A673 (cell line): ENCODE data around the gene ASAP2. TPM values are rescaled to one million over a fixed set of nuclear protein-coding genes. Genes with fewer than 3 reads are reported as not detected.

Experiments used
- BruUV-seq: library from RNA; stranded (reverse); fragments of 400-500 nt; replicated peaks from 2 replicates; lab custom pipeline; 2021; lab: Mats Ljungman, UMichigan
- CTCF ChIA-PET: fragments of 300-600 bp; sonication (Branson Sonifier 250); formaldehyde crosslinking; loops from one replicate; lab custom pipeline; 2022; ENCODE audit warnings: antibody characterized with exemption; lab: Charles Lee
- POLR2A ChIA-PET: fragments of 300-600 bp; sonication (Branson Sonifier 250); formaldehyde crosslinking; loops from one replicate; lab custom pipeline; 2022; ENCODE audit warnings: antibody characterized with exemption; ENCODE audit not compliant: low non-redundant PET; lab: Charles Lee
- DNase-seq: peaks from one replicate; pipeline ENCODE4 v3.0.0-alpha.2; 2015; ENCODE audit warnings: low spot score
- H3K27ac ChIP-seq: fragments of 200-600 bp; sonication (generic); 2 replicates; pipeline ENCODE4 v1.5.1; 2016; ENCODE audit warnings: mixed run types, low read depth, mild to moderate bottlenecking, mixed read lengths, antibody characterized with exemption, low read length; ENCODE audit not compliant: poor library complexity, severe bottlenecking
- H3K27me3 ChIP-seq: fragments of 200-600 bp; sonication (generic); replicated peaks from 2 replicates; pipeline ENCODE4 v1.6.1; 2017; ENCODE audit warnings: mixed run types, low read depth, mild to moderate bottlenecking, mixed read lengths, antibody characterized with exemption, low read length; ENCODE audit not compliant: insufficient read depth, poor library complexity
- H3K36me3 ChIP-seq: fragments of 200-600 bp; sonication (generic); 2 replicates; pipeline ENCODE4 v1.6.1; 2016; ENCODE audit warnings: mixed run types, mild to moderate bottlenecking, mixed read lengths, antibody characterized with exemption, low read length; ENCODE audit not compliant: insufficient read depth, poor library complexity, severe bottlenecking
- H3K4me1 ChIP-seq: fragments of 200-600 bp; sonication (generic); 2 replicates; pipeline ENCODE4 v1.6.1; 2017; ENCODE audit warnings: mixed run types, mild to moderate bottlenecking, mixed read lengths, antibody characterized with exemption, low read length; ENCODE audit not compliant: insufficient read depth, poor library complexity, severe bottlenecking
- H3K4me3 ChIP-seq: fragments of 200-600 bp; sonication (generic); 2 replicates; pipeline ENCODE4 v1.5.1; 2016; ENCODE audit warnings: low read depth, mixed run types, mild to moderate bottlenecking, mixed read lengths, low read length; ENCODE audit not compliant: poor library complexity, severe bottlenecking
- H3K9me3 ChIP-seq: fragments of 200-600 bp; sonication (generic); 2 replicates; pipeline ENCODE4 v1.6.1; 2016; ENCODE audit warnings: mixed run types, low read depth, mild to moderate bottlenecking, mixed read lengths, antibody characterized with exemption, low read length; ENCODE audit not compliant: poor library complexity, severe bottlenecking
- EZH2 ChIP-seq: fragments of 200-600 bp; sonication (generic); IDR thresholded peaks from 2 replicates; pipeline ENCODE4 v1.6.1; 2017; ENCODE audit warnings: borderline replicate concordance, low read depth, mild to moderate bottlenecking, mixed read lengths, antibody characterized with exemption, low read length; ENCODE audit not compliant: poor library complexity, severe bottlenecking
- intact Hi-C: fragments of 100-400 bp; cut with micrococcal nuclease; formaldehyde crosslinking; loops from one replicate; pipeline ENCODE4 v1.10.0; 2022; ENCODE audit not compliant: unreplicated experiment
- total RNA-seq: library from RNA; stranded (reverse); gene quantifications from 2 replicates; pipeline ENCODE4 v1.2.3, GENCODE V29; 2021
- TF ChIP-seq, protein P1 (sequence below): fragments of 300-800, 200-600 bp; sonication (generic); conservative IDR thresholded peaks from 2 replicates; pipeline ENCODE4 v1.5.1; 2017; ENCODE audit warnings: low read depth, mild to moderate bottlenecking, antibody characterized with exemption, low read length, moderate library complexity, mixed read lengths

Gene ASAP2
- total RNA-seq, 1 experiment from 2014 or later = 46.8 TPM

DNA sequence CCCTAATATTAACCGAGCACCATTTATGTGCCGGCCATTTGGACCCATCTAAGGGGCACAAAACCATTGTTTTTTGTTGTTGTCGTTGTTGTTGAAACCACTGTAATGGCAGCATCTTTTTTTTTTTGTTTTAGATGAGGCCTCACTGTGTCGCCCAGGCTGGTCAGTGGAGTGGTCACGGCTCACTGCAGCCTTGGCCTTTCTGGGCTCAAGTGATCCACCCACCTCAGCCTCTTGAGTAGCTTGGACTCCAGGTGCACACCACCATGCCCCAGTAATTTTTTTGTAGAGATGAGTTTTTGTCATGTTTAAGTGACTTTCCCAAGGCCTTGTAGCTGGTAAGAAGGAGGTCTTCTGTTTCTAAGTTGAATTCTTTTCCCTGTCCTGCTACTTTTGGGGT, 33.0 kb downstream of the ASAP2 start:
- no peak overlapping the region for H3K27ac ChIP-seq
- H3K36me3 ChIP-seq = no peaks in the 10 kb centered on the region
- CTCF ChIA-PET = no interaction called here
- POLR2A ChIA-PET = no interaction called here
- no TSS peak for BruUV-seq
- H3K4me3 ChIP-seq = no peak overlapping the region
- TF ChIP-seq, protein P1, sequence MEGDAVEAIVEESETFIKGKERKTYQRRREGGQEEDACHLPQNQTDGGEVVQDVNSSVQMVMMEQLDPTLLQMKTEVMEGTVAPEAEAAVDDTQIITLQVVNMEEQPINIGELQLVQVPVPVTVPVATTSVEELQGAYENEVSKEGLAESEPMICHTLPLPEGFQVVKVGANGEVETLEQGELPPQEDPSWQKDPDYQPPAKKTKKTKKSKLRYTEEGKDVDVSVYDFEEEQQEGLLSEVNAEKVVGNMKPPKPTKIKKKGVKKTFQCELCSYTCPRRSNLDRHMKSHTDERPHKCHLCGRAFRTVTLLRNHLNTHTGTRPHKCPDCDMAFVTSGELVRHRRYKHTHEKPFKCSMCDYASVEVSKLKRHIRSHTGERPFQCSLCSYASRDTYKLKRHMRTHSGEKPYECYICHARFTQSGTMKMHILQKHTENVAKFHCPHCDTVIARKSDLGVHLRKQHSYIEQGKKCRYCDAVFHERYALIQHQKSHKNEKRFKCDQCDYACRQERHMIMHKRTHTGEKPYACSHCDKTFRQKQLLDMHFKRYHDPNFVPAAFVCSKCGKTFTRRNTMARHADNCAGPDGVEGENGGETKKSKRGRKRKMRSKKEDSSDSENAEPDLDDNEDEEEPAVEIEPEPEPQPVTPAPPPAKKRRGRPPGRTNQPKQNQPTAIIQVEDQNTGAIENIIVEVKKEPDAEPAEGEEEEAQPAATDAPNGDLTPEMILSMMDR = no peak
- no peak for TF ChIP-seq EZH2
- DNase-seq = no peak
- no peaks in the 10 kb centered on the region for H3K9me3 ChIP-seq
- peaks cover 40% of the 10 kb centered on the region for H3K4me1 ChIP-seq
- no peaks in the 10 kb centered on the region for H3K27me3 ChIP-seq
- intact Hi-C loops = no loop called here

DNA sequence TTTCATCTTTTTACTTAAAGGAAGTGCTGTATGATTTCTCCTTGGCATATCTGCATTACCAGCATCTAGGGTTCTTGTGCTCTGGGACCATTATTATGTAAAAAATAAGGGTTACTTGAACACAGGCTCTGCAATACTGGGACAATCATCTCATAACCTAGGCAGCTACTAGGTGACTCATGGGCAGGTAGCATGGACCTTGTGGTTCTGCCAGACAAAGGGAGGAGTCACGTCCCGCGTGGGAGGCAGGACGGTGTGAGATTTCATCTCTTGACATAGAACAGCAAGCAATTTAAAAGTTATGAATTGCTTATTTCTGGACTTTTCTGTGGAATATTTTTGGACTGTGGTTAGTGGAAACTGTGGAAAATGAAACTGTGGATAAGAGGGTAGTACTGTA, 34.1 kb downstream of the ASAP2 start:
- no peak overlapping the region for H3K27ac ChIP-seq
- CTCF ChIA-PET = no interaction called here
- no peaks in the 10 kb centered on the region for H3K27me3 ChIP-seq
- intact Hi-C loops = no loop called here
- no peak for TF ChIP-seq EZH2
- TF ChIP-seq, protein P1 = no peak
- no peaks in the 10 kb centered on the region for H3K9me3 ChIP-seq
- POLR2A ChIA-PET = no interaction called here
- peaks cover 34% of the 10 kb centered on the region for H3K4me1 ChIP-seq
- no peak for DNase-seq
- no peaks in the 10 kb centered on the region for H3K36me3 ChIP-seq
- no peak overlapping the region for H3K4me3 ChIP-seq
- BruUV-seq = no TSS peak

DNA sequence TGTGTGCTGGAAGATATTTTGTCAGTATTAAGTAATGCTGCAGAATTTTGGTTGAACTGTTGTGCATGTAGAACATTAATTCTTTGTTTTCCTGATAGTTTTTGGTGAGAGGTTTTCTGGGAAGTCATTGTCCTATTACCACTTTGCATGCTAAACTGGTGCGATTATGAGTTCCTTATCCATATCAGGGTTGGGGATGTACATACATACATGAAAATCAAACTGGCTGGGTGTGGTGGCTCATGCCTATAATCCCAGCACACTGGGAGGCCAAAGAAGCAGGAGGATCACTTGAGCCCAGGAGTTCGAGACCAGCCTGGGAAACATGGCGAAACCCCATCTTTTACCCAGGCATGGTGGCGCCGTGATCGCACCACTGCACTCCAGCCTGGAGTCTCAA, 34.6 kb downstream of the ASAP2 start:
- H3K36me3 ChIP-seq = no peaks in the 10 kb centered on the region
- no peaks in the 10 kb centered on the region for H3K9me3 ChIP-seq
- H3K27me3 ChIP-seq = no peaks in the 10 kb centered on the region
- intact Hi-C loops = no loop called here
- H3K4me3 ChIP-seq = no peak overlapping the region
- no peak overlapping the region for H3K27ac ChIP-seq
- CTCF ChIA-PET = no interaction called here
- TF ChIP-seq, protein P1 = no peak
- no peak for TF ChIP-seq EZH2
- POLR2A ChIA-PET = no interaction called here
- BruUV-seq = no TSS peak
- H3K4me1 ChIP-seq = peaks cover 31% of the 10 kb centered on the region
- no peak for DNase-seq
